ENCODE data around the gene GEN1. TPM values are rescaled to one million over a fixed set of nuclear protein-coding genes. Genes with fewer than 3 reads are reported as not detected.

GEN1 gene, protein sequence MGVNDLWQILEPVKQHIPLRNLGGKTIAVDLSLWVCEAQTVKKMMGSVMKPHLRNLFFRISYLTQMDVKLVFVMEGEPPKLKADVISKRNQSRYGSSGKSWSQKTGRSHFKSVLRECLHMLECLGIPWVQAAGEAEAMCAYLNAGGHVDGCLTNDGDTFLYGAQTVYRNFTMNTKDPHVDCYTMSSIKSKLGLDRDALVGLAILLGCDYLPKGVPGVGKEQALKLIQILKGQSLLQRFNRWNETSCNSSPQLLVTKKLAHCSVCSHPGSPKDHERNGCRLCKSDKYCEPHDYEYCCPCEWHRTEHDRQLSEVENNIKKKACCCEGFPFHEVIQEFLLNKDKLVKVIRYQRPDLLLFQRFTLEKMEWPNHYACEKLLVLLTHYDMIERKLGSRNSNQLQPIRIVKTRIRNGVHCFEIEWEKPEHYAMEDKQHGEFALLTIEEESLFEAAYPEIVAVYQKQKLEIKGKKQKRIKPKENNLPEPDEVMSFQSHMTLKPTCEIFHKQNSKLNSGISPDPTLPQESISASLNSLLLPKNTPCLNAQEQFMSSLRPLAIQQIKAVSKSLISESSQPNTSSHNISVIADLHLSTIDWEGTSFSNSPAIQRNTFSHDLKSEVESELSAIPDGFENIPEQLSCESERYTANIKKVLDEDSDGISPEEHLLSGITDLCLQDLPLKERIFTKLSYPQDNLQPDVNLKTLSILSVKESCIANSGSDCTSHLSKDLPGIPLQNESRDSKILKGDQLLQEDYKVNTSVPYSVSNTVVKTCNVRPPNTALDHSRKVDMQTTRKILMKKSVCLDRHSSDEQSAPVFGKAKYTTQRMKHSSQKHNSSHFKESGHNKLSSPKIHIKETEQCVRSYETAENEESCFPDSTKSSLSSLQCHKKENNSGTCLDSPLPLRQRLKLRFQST
- total RNA-seq (105 and 111 TPM in 2 replicates), polyA plus RNA-seq (16.7 and 18.2 TPM in 2 replicates), polyA minus RNA-seq (19.5 and 24.8 TPM in 2 replicates)
- 30.1 TPM for total RNA-seq (2013)

GRCh38 chr2:17753803-17754663 is at the start of gene GEN1, which contains the start of gene SMC6:
GEN1 (plus strand) TSS chr2:17754138; CDS start chr2:17759944, 5,806 bp downstream.
SMC6 (minus strand) TSS chr2:17753810; CDS start chr2:17745946, 7,864 bp downstream.
- TF ChIP-seq EZH2 (IDR thresholded peaks at IDR 0.05; ENCODE audit: borderline replicate concordance, insufficient read depth, low read depth, low read length, poor library complexity, severe bottlenecking): no peak
- TF ChIP-seq, protein P1, sequence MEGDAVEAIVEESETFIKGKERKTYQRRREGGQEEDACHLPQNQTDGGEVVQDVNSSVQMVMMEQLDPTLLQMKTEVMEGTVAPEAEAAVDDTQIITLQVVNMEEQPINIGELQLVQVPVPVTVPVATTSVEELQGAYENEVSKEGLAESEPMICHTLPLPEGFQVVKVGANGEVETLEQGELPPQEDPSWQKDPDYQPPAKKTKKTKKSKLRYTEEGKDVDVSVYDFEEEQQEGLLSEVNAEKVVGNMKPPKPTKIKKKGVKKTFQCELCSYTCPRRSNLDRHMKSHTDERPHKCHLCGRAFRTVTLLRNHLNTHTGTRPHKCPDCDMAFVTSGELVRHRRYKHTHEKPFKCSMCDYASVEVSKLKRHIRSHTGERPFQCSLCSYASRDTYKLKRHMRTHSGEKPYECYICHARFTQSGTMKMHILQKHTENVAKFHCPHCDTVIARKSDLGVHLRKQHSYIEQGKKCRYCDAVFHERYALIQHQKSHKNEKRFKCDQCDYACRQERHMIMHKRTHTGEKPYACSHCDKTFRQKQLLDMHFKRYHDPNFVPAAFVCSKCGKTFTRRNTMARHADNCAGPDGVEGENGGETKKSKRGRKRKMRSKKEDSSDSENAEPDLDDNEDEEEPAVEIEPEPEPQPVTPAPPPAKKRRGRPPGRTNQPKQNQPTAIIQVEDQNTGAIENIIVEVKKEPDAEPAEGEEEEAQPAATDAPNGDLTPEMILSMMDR (IDR thresholded peaks at IDR 0.05): no peak
- ChIA-PET POLR2A (interaction anchor here (0.7 to 1.9 kb wide), 6 partner anchors 46 to 124 kb away, joined by 3 to 14 read pairs (median 6); partner anchors contain the start of gene KCNS3), CTCF (interaction anchor here (0.7 to 1.3 kb wide), 4 partner anchors 13 to 77 kb away, joined by 3 to 4 read pairs (median 3); no protein-coding TSS in a partner anchor)
- Histone ChIP-seq H3K27me3 (replicated peaks in 1 of 4; ENCODE audit: control extremely low read depth in 1 of 4, control insufficient read depth in 3 of 4, insufficient read depth in 4 of 4, low read length in 3 of 4) (no peaks in the 10 kb centered on the region), H4K20me1 (ENCODE audit: control insufficient read depth, insufficient read depth, low read length, poor library complexity, severe bottlenecking) (no peaks in the 10 kb centered on the region), H3K9ac (ENCODE audit: low read length) (peak within 1 kb of the TSS; percentile 87), H3K36me3 (replicated peaks in 1 of 2; ENCODE audit: control extremely low read depth in 1 of 2, control insufficient read depth in 1 of 2, extremely low read depth in 1 of 2, insufficient read depth in 2 of 2, low read length in 1 of 2) (no peaks in the 10 kb centered on the region), H2AFZ (ENCODE audit: insufficient read depth, low read depth, low read length, poor library complexity, severe bottlenecking) (peak within 1 kb of the TSS; percentile 85), H3K4me1 (ENCODE audit: control insufficient read depth in 2 of 2, insufficient read depth in 2 of 2, low read length in 2 of 2) (peaks cover 34 to 36% of the 10 kb centered on the region in 2 donors), H3K4me3 (ENCODE audit: control extremely low read depth in 1 of 5, extremely low read depth in 1 of 5, insufficient read depth in 1 of 5, low read depth in 2 of 5, low read length in 4 of 5) (peak within 1 kb of the TSS; percentile 86 to 93 (median 92)), H3K9me3 (ENCODE audit: control extremely low read depth in 1 of 3, control insufficient read depth in 2 of 3, insufficient read depth in 1 of 3, low read length in 2 of 3) (no peaks in the 10 kb centered on the region), H3K79me2 (ENCODE audit: control insufficient read depth, insufficient read depth, low read length) (peaks cover 72% of the 10 kb centered on the region), H3K4me2 (replicated peaks; ENCODE audit: low read depth, low read length, poor library complexity, severe bottlenecking) (peak within 1 kb of the TSS; percentile 91), H3K27ac (ENCODE audit: low read length in 2 of 2) (peak within 1 kb of the TSS; percentile 94 to 96)
- peak within 1 kb of the TSS; percentile 81 for H3K4me3 Mint-ChIP-seq
- intact Hi-C loops (cut with micrococcal nuclease): loop anchor here (1.0 to 5.0 kb wide), 3 partner anchors 59 to 1092 kb away; no protein-coding TSS in a partner anchor
- DNase-seq (peak; percentile 97), ATAC-seq (ENCODE audit: low read depth) (peak; percentile 80)
- no peaks in the 10 kb centered on the region for H3K27me3 Mint-ChIP-seq
- H3K4me1 Mint-ChIP-seq: peaks cover 52% of the 10 kb centered on the region
- no peaks in the 10 kb centered on the region for H3K9me3 Mint-ChIP-seq (ENCODE audit: insufficient read depth)
- peak within 1 kb of the TSS; percentile 87 for H3K27ac Mint-ChIP-seq
- under 1% methylated on average over 75 of the region's 76 CpGs for WGBS (ENCODE audit: insufficient coverage)

Data from B cell (primary cell).